HG02884 (cell line): ENCODE results near the gene MED10.

ENCODE experiments used
- ATAC-seq: cut with Tn5 transposase; IDR thresholded peaks from one replicate; pipeline ENCODE4 v1.9.1; 2021; ENCODE audit warnings: mild to moderate bottlenecking, moderate library complexity; ENCODE audit not compliant: unreplicated experiment

The MED10 gene

GRCh38 chr5:6399980-6400910 is 21.9 kb upstream of the MED10 start:
- no peak for ATAC-seq

DNA sequence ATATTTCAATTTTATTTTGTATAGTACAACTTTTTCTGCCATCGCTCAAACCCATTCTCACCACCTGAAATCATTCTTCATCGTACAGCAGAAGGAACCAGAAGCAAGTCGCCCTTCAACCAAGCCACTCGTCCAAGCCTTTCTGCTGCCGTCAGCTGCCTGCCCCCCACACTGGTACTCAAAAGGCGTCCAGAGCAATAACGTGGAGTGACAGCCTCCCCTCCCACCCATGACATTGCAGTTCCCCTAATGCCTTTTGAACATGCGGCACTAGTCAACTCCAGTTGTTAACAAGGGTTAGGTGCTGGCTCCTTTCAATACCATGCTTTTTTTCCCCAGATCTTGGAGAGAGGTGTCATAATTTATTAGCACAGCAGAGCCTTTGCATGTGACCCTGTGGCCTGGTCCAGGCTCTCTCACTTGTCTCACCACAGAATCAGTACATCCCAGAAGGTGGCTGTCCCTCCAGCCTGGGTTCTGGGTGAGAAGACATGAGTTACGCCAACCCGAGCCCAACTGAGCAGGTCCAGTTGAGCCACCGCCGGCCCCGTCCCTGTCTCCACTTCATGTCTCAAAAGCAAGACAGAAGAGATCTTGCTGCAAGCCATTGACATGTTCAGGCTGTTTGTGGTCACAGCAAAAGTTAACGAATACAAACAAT is 20.4 kb upstream of the MED10 start:
- no peak for ATAC-seq

- ATAC-seq = no peak
These were observed 19.4 kb upstream of the MED10 start for GRCh38 chr5:6397536-6398269.

- ATAC-seq = no peak
These were observed 18.6 kb upstream of the MED10 start for GRCh38 chr5:6396836-6397535.

- ATAC-seq = no peak
These were observed 17.7 kb upstream of the MED10 start for GRCh38 chr5:6396043-6396442.

DNA sequence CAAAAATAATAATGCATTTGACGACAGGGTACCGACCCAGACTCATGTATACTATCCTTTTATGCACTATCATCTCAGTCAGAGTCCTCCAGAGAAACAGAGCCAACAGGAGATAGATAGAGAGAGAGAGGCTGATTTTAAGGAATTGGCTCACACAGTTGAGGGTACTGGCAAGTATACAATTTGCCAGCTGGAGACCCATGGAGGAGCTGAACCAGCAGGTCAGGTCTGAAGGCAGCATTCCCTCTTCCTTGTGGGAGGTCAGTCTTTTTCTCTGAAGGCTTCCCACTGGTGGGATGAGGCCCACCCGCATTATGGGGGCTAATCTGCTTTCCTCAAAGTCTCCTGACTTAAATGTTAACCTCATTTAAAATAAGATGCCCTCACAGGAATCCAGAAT is 17.3 kb upstream of the MED10 start:
- no peak for ATAC-seq

GRCh38 chr5:6395102-6395445 is 16.7 kb upstream of the MED10 start:
- ATAC-seq = no peak

GRCh38 chr5:6394429-6395101 is 16.2 kb upstream of the MED10 start:
- ATAC-seq = no peak

- no peak for ATAC-seq
These were observed 15.3 kb upstream of the MED10 start for GRCh38 chr5:6393596-6394194.

DNA sequence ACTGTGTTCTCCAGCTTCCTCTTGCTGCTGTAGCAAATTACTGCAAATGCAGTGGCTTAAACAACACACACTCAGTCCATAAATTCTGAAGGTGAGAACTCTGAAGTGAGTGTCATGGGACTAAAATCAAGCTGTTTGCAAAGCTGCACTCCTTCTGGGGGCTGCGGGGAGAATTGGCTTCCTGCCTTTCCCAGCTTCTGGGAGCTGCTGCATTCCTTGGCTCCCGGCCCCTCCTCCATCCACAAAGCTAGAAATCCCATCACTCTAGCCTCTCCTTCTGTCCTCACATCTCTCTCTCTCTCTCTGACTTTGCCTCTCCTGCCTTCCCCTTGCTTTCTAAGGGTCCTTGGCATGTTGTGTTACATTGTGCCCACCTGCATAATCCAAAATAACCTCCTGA is 14.2 kb upstream of the MED10 start:
- ATAC-seq = no peak

- ATAC-seq = no peak
These were observed 12.8 kb upstream of the MED10 start for GRCh38 chr5:6391151-6391550.

DNA sequence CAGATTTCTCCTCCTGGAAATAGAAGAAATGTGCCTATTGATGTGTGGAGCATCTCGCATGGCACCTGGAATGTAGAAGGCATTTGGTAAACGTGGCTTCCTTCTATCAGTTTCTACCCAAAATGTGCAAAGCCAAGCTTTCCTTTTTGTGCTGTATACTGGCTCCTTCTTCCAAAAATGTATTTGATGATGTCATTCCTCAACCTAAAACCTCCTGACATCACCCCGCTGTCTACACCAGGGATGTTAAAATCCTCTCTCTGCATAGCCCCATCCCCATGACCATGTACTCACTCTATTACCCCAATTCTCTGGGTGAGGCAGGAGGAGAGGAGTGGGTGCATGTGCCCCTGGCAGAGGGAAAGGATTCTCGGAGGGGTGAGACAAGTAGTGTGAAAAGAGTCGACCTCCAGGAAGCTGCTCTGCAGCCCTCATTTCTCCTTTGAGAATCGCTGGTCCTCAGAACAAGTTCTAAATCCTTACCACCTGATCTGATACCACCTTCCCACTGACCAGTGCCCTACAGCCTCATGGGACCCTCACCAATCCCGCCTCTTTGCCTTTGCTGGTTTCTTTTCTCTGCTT is 11.7 kb upstream of the MED10 start:
- ATAC-seq = no peak

DNA sequence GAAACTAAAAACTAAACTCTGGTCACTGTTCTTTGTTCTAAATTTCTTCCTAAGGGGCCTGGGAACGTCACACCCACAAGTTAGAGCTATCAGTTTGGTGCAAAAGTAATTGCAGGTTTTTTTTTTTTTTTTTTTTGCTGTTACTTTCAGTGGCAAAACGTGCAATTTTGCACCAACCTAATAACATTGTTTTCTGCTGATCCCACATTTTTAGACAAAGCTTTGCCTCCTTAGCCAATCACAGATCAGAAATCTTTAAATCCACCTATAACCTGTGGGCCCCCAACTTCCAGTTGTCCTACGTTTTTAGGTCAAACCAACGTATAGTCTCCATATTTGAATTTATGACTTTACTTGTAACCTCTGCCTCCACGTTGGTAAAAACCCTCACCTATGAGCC is 11.1 kb upstream of the MED10 start:
- ATAC-seq = no peak

- no peak for ATAC-seq
These were observed 9.6 kb upstream of the MED10 start for GRCh38 chr5:6387970-6388369.

DNA sequence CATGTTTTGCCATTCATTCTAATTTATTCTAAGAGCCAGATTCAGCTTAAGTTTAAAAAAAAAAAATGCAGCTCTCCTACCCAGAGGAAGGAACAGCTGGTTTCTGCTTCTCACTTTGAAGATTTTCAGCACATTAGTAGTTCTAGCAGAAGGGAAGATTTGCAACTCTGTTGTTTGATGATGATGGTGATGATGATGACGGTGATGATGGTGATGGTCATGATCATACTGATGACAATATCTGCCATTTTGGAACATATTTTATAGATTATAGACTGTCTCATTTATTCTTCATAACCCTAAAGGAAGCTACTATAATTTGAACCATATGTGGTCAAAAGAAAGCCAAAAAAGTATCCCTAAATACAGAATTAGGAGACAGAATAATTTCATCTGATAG is 7.9 kb upstream of the MED10 start:
- ATAC-seq = no peak

DNA sequence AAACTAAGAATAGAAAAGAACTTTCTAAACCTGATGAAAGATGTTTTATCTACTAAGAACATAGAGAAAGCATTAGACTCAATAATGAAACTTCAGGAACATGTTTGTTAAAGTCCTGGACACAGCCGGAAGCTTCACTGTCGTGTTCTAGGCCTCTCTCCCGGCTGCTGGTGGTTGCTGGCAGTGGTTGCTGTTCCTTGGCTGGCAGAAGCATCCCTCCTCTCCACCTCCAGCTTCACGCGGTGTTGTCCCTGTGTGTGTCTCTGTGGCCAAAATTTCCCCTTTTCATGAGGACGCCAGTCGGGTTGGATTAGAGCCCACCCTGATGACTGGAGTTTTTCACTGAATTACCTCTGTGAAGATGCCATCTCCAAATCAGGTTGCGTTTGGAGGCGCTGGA is 6.5 kb upstream of the MED10 start:
- no peak for ATAC-seq

DNA sequence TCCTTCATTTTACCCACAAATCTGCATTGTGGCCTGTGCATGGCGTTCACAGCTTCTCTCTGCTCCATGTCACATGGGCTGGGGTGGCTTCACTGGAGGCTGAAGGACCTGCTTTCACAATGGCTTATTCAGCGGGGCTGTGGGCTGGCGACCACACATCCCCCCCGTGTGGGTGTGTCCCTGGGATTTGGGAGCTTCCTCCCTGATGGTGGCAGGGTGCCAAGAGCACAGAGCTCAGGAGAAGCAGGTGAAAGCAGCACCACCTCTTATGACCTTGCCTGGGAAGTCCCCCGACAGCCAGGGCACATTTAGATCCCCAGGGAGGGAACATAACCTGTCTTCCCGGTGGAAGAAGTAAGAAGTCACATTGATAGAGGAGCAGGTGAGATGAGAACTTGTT is 5.0 kb upstream of the MED10 start:
- ATAC-seq = no peak

GRCh38 chr5:6379246-6379645 is 899 bp upstream of the MED10 start:
- ATAC-seq = no peak

GRCh38 chr5:6378766-6379103 is 388 bp upstream of the MED10 start:
- peak; percentile 26 for ATAC-seq

- ATAC-seq = no peak
These were observed 804 bp downstream of the MED10 start for GRCh38 chr5:6377582-6377904.
